ENCODE results near the gene HAUS1.
"Not testable (repeated sequence)": the region's sequence is repeated elsewhere in the genome, so short reads cannot be mapped to it uniquely, and the experiment has no call there.

Gene HAUS1

DNA sequence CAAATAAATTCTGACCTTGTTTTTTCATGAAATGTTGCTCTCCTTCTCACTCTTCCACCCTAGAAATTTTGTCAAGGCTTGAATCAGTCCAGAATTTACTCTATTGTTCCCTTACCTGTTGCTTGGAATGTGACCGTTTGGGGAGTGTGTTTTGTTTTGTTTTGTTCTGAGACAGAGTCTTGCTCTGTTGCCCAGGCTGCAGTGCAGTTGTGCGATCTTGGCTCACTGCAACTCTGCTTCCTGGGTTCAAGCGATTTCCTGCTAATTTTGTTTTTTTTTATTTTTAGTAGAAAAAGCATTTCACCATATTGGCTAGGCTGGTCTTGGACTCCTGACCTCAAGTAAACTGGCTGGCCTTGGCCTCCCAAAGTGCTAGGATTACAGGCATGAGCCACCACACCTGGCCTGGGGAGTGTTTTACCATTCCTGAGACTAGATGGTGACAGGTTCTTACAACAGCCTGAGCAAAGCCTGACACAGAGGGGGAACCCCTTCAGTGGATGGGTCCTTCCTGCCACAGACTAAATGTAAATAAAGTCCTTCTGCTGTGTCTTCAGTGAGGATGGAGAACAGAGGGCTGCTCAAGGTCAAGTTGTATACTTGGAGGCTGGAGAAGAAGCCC lies 52.0 kb downstream of the HAUS1 start:
- no peak for DNase-seq (ENCODE audit: extremely low read depth in 1 of 2, low read depth in 1 of 2)

- no peak for DNase-seq (ENCODE audit: extremely low read depth in 1 of 2, low read depth in 1 of 2)
Observed at GRCh38 chr18:46156843-46157242, 52.7 kb downstream of the HAUS1 start.

GRCh38 chr18:46158499-46158898 lies 54.3 kb downstream of the HAUS1 start:
- no peak for DNase-seq (ENCODE audit: extremely low read depth in 1 of 2, low read depth in 1 of 2)

GRCh38 chr18:46160050-46160798 lies 56.0 kb downstream of the HAUS1 start:
- DNase-seq (ENCODE audit: extremely low read depth in 1 of 2, low read depth in 1 of 2): no peak

DNA sequence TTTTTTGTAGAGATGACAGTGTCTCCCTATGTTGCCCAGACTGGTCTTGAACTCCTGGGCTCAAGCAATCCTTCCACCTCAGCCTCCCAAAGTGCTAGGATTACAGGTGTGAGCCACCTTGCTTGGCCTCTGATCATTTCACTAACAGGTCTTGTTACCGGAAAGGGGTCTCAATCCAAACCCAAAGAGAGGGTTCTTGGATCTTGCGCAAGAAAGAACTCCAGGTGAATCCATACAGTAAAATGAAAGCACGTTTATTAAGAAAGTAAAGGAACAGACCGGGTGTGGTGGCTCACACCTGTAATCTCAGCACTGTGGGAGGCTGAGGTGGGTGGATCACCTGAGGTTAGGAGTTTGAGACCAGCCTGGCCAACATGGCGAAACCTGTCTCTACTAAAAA lies 56.7 kb downstream of the HAUS1 start:
- not testable (repeated sequence) for DNase-seq (ENCODE audit: extremely low read depth in 1 of 2, low read depth in 1 of 2)

GRCh38 chr18:46161703-46162396 lies 57.7 kb downstream of the HAUS1 start:
- DNase-seq (ENCODE audit: extremely low read depth in 1 of 2, low read depth in 1 of 2): no peak

DNA sequence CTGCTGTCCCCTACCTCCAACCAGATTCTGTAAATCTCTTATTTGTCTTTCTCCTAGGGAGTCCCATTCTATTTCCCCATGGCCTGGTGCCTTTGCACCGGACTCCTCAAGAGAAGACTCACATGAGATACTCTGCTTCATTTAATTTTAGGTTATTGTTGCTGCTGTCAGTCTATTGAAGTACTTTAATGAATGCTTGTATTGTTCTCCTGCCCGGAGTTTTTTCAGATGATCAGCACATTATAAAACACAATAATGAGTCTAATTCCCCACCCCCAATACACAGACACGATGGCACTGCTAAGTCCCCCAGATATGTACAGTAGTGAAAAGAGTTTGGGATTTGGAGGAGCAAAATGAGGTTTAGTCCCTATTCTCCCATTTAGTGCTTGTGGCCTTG lies 58.9 kb downstream of the HAUS1 start:
- no peak for DNase-seq (ENCODE audit: extremely low read depth in 1 of 2, low read depth in 1 of 2)

GRCh38 chr18:46163941-46164499 lies 59.8 kb downstream of the HAUS1 start:
- no peak for DNase-seq (ENCODE audit: extremely low read depth in 1 of 2, low read depth in 1 of 2)

- not testable (repeated sequence) for DNase-seq (ENCODE audit: extremely low read depth in 1 of 2, low read depth in 1 of 2)
Observed at GRCh38 chr18:46164502-46164901, 60.3 kb downstream of the HAUS1 start.

DNA sequence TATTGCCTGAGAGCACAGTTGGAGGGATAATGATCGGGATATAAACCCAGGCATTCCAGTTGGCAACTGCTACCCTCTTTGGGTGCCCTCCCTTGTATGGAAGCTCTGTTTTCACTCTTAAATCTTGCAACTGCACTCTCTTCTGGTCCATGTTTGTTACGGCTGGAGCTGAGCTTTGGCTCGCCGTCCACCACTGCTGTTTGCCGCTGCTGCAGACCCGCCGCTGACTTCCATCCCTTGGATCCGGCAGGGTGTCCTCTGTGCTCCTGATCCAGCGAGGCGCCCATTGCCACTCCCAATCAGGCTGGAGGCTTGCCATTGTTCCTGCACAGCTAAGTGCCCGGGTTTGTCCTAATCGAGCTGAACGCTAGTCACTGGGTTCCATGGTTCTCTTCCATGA lies 60.7 kb downstream of the HAUS1 start:
- no peak for DNase-seq (ENCODE audit: extremely low read depth in 1 of 2, low read depth in 1 of 2)

DNA sequence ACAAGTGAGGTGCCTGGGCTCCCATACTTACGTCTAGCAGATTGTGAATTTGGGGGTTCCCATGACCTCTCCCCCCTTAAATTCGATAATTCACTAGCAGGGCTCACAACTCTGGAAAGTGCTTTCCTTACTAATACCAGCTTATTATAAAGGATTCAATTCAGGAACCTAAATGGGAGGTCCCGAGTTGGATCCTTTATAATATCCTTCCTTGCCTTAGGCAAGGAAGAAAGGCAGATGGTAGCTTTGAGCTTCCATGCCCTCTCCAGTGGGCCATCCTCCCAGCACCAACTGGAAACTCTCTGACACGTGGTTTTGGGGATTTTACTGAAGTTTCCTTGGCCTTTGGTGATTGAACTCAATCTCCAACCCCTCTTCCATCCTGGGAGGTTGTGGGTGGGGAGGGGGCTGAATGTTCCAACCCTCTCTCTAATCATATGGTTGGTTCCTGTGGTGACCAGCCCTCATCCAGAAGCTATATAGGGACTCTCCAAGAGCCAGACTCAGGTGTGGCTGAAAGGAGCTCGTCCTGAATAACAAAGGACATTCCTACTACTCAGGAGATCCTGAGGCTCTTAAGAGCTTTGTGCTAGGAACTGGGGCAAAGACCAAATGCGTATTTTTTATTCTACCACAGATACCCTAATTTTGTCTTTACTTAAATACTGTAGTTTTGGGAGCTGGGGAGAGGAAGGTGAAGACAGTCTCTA lies 62.2 kb downstream of the HAUS1 start:
- DNase-seq (ENCODE audit: extremely low read depth in 1 of 2, low read depth in 1 of 2): no peak

GRCh38 chr18:46167971-46168370 lies 63.8 kb downstream of the HAUS1 start:
- DNase-seq (ENCODE audit: extremely low read depth in 1 of 2, low read depth in 1 of 2): no peak

- DNase-seq (ENCODE audit: extremely low read depth in 1 of 2, low read depth in 1 of 2): no peak
Observed at GRCh38 chr18:46169464-46169941, 65.3 kb downstream of the HAUS1 start.

- DNase-seq (ENCODE audit: extremely low read depth in 1 of 2, low read depth in 1 of 2): no peak
Observed at GRCh38 chr18:46171331-46171730, 67.1 kb downstream of the HAUS1 start.

- DNase-seq (ENCODE audit: extremely low read depth in 1 of 2, low read depth in 1 of 2): peak; percentile 80 to 93
Observed at GRCh38 chr18:46173393-46174341, 69.5 kb downstream of the HAUS1 start.

- DNase-seq (ENCODE audit: extremely low read depth in 1 of 2, low read depth in 1 of 2): no peak
Observed at GRCh38 chr18:46174342-46175041, 70.3 kb downstream of the HAUS1 start.

DNA sequence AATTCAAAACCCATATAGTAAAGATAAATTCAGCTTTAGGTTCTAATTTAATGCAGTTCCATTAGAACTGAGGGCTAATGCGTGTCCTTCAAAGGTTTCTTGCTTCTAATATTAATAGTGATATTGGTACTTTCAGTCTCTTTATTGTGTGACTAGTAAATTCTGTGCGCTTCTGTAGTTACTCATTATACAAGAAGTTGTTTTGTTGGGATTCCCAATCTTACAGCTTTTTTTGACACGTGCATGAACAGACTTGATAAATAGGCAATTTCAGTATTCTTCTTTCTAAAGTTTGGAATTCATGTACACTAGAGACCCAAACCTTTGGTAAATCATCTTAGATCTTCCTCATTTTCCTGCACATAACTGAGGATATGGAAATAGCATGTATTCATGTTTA lies 71.8 kb downstream of the HAUS1 start:
- DNase-seq (ENCODE audit: extremely low read depth in 1 of 2, low read depth in 1 of 2): no peak

All from activated CD8-positive, alpha-beta memory T cell treated with anti-CD3 and anti-CD28 coated beads for 1 hour (primary cell).